Measurements from ENCODE around the gene LPCAT4.
"Not testable (repeated sequence)": the region's sequence is repeated elsewhere in the genome, so short reads cannot be mapped to it uniquely, and the experiment has no call there.

Gene LPCAT4

GRCh38 chr15:34361278-34361677 lies 5.7 kb downstream of the LPCAT4 start:
- DNase-seq: no peak

GRCh38 chr15:34360298-34360697 lies 6.7 kb downstream of the LPCAT4 start:
- no peak for DNase-seq

DNA sequence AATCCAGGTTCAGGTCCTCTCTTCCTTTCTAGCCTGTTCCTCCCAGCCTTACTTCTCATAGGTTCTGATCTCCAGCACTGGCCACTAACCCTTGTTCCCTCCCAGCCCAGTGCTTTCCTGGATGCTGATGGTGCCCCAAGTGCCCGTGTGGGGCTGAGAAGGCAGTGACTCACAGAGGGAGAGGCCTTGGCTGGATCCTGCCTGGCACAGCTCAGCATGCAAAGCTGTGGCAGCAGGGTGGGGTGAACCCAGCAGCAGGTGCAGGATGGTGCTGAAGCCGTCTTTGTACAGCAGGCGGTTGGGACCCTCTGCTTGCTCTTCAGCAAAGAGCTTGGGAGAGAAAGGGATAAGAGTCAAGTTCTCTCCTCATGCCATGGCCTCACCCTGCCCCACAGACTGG lies 7.6 kb downstream of the LPCAT4 start:
- DNase-seq: no peak

DNA sequence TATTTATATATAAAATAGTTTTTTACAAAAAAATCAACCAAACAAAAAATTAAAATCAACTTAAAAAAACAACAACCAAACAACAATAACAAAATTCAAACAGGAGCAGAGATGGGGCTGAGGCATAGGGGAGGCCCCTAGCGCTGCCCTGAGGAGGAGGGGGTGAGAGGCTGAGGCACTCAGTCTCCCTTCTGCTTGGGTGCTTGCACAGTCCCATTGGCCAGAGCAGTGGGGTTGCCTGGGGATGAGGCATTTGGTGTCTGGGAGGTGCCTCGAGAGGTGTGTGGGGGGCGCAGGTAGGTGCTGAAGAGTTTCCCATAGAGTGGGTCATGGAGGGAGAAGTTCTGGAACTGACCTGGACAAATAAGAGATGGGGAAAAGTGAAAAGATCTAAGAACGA lies 8.0 kb downstream of the LPCAT4 start:
- no peak for DNase-seq

- DNase-seq: no peak
Measured at GRCh38 chr15:34358367-34358766, 8.6 kb downstream of the LPCAT4 start.

DNA sequence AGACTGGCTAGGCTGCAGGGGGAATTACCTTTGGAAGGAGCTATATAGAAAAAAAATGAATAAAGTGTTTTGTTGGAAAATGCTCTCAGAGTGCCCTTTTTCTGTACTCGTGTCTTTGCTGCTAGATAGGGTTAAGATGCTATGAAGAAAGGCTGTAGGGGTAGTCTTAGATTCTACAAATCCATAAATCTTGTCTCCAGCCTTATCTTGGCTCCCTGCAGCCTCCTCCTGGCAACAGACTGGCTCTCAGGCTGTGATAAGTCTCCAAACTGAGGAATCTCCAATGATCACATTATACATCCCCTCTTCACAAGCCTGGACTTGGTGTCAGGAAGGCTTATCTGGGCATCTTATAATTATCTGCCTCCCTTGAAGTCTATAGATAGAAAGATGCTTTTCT lies 9.3 kb downstream of the LPCAT4 start:
- no peak for DNase-seq

- DNase-seq: no peak
Measured at GRCh38 chr15:34355241-34355640, 11.8 kb downstream of the LPCAT4 start.

DNA sequence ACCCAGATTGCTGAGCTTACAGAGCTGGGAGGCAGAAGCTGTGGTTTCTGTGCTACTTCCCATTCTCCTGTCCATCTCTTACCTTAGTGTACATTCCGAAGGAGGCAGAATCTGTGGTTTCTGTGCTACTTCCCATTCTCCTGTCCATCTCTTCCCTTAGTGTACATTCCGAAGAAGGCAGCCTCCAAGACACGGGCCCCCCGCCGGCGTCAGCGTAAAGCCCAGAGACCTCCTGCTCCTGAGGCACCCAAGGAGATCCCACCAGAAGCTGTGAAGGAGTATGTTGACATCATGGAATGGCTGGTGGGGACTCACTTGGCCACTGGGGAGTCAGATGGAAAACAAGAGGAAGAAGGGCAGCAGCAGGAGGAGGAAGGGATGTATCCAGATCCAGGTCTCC lies 12.7 kb downstream of the LPCAT4 start:
- no peak for DNase-seq

DNA sequence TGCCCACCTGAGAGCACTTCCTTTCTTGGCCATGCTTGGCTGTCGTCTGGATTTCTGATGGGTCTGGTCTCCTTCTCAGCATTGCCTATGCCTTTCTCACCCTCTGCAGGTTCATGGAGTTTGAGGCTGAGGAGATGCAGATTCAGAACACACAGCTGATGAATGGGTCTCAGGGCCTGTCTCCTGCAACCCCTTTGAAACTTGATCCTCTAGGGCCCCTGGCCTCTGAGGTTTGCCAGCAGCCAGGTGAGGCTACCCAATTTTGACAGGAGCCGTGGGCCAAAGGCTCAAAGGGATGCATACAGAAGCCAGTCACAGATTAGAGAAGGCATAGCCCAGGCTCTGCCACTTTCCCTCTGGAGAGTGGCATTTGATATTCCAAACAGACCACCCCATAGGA lies 13.4 kb downstream of the LPCAT4 start:
- DNase-seq: no peak

GRCh38 chr15:34352996-34353395 lies 14.0 kb downstream of the LPCAT4 start:
- DNase-seq: not testable (repeated sequence)

DNA sequence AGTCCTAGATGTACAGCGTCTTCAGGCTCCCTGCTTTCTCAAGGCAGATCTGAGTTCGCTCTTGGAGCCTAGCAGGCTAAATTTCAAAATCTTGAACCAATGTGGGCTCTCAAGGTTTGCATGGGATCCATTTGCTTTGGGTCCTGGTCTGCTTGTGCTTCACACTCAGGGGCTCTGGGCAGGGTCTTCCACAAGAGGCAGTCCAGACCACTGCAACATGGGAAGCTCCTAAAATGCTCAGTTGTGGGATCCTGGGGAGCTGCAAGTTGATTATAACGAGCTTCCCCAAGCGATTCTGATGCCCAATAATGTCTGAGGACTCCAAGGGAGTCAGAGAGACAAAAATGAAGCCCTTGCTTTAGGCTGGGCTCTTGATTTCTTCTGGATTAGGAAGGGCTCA lies 17.2 kb downstream of the LPCAT4 start:
- no peak for DNase-seq

DNA sequence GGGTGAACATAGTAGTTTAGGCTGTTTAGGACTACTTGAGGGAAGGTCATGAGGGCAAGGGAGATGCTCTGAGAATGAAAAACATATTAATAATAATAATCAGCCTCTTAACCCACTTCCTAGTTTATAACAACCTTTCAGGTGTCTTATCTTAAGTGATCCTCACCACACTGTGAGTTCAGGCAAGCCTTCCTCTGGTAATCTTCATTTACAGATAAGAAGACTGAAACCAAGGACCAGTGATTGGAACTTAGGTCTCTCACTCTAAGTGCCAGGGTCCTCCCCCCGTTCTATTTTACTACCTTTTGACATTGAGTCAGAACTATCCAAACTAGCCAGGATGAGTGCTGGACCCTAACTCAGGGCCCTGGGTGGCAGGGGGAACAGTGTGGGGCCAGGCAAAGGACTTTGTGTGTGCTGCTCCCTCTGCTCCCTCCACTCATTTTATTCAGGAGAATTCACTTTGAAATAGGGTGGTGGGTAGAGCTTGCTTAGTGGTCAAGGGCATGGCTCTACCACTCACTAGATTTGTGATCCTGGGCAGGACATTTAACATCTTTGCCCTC lies 18.2 kb downstream of the LPCAT4 start:
- DNase-seq: no peak

- DNase-seq: no peak
Measured at GRCh38 chr15:34347951-34348638, 18.9 kb downstream of the LPCAT4 start.

DNA sequence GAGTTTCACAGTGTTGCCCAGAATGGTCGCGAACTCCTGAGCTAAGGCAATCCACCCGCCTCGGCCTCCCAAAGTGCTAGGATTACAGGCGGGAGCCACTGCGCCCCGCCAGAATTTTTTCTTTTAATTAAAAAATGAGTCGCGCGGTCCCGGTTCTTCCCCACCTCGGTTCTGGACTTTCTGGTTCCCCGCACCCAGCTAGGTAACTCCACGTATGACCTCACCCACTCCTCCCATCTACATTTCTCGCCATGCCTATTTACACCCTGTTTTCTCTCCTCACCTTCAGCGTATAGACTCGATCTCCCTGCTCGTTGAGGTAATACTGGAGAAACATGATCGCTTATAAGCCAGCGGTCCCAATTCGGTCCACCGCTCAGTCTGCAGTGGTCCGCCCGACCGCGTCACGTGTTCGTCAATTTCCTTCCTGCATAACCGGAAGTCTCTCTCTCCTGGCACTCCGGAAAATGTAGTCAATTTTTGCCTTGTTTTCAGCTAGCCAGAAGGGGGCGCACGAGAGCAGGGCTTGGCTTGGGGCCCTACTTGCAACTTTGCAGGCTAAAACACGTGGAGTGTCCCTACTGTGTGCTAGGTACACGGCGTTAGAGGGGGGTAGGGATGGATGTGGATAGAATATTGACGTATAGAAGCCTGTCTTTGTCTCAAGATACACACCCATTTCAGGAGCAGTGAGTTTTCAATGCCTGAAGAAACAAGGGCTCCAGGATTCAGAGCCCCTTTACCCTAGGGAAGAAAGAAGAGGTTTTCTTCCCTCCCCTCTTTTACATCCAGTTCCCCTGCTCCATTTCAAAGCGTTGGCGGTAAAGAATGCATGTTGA lies 24.0 kb downstream of the LPCAT4 start, which contains the start of the genes NOP10 and NUTM1:
TSS of gene NOP10 (minus strand) at position 400 of the 839 bp plus-strand sequence. CDS start at position 337, 63 bp downstream.
TSS of gene NUTM1 (plus strand) at position 579 of the 839 bp plus-strand sequence. CDS start 382 bp downstream, outside the sequence.
- peak; percentile 88 for DNase-seq

GRCh38 chr15:34342213-34342736 lies 24.7 kb downstream of the LPCAT4 start:
- DNase-seq: not testable (repeated sequence)

GRCh38 chr15:34341381-34342212 lies 25.4 kb downstream of the LPCAT4 start:
- DNase-seq: no peak

- no peak for DNase-seq
Measured at GRCh38 chr15:34339946-34340345, 27.1 kb downstream of the LPCAT4 start.

GRCh38 chr15:34338347-34338746 lies 28.6 kb downstream of the LPCAT4 start:
- DNase-seq: no peak

GRCh38 chr15:34337557-34338306 lies 29.3 kb downstream of the LPCAT4 start, which contains the start of gene SLC12A6:
SLC12A6 (minus strand) TSS chr15:34337781; CDS start chr15:34336680, 1,101 bp downstream.
- DNase-seq: peak; percentile 83

DNA sequence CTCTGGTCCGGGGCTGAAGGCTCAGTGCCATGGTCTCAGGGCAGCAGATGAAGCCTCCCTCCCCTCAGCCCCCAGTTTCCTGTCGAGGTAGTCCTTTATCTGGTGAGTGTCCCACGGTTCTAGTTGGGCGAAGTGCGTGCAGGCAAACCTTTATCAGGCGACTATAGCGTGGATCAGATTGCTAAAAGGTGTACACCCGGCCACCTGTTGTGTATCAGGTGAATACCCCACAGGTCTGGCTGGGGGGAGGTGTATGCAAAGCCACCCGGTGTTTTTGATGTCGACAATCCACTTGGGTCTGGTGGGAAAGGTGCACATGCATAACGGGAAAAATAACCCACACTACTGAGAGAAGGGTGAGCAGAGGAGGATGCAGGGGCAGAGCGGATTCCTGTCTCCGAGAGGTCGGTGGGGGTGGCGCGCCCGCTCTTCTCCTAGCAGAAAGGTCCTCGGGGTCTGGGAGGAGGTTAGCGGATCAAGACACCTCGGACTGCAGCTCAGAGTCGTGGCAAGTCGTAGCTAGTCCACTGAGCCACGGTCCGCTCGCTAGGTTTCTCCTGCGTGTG lies 29.9 kb downstream of the LPCAT4 start:
- DNase-seq: peak; percentile 20
